ENCODE data around the gene TCEANC2. TPM values are rescaled to one million over a fixed set of nuclear protein-coding genes. Genes with fewer than 3 reads are reported as not detected.
"Not testable (repeated sequence)": the region's sequence is repeated elsewhere in the genome, so short reads cannot be mapped to it uniquely, and the experiment has no call there.

The TCEANC2 gene
- polyA plus RNA-seq, result 4.0 and 4.4 TPM in 2 replicates
- 7.3 and 8.3 TPM in 2 replicates for polyA minus RNA-seq

DNA sequence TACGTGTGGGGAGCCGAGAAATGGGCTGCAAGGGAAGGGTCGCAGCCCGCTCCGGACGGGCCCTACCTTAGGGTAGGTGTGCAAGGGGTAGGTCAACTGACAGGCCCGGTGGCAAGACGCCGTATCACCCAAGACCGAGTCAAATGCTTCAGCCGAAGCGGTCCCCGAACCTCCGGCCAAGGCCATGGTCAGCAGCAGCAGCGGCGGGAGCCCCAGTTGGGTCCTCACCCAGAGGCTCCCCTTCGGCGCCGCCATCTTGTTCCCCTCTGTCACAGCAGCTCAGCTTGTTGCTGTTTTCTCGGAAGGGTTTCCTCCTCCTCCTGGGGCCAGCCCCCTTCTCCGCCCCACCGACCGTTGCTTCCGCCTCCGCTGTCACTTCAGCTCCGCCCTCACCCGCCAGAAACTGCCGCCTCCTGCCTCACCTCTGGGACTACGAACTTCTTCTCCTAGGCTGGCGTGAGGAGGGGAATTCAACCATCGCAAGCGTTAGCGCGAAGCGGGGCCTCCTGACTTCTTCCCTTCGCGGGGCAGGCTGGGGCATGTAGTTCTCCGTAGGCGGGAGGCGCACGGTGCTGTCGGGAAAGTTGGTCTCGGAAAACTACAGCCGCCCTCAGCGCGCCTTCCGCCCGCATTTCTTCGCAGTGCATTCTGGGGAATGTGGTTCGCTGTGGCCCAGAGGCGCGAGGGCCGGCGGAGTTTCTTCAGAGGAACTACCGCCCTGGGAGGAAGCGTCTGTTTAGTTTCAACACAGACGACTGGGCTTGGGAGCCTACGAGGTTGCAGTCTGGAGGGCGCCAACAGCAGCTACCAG lies at the start of gene TCEANC2, which contains the start of gene TMEM59:
Gene TCEANC2 (plus strand): TSS at position 675 of the 811 bp plus-strand sequence. CDS start 815 bp downstream, outside the sequence.
Gene TMEM59 (minus strand): TSS at position 271 of the 811 bp plus-strand sequence. CDS start 16 bp downstream, at position 255.
- no peaks in the 10 kb centered on the region for H3K9me2 ChIP-seq (ENCODE audit: insufficient read depth, low read length)
- no peaks in the 10 kb centered on the region for H4K20me1 ChIP-seq (ENCODE audit: insufficient read depth)
- H3K27ac ChIP-seq (ENCODE audit: low read length), result peak within 1 kb of the TSS; percentile 96
- peak within 1 kb of the TSS; percentile 76 for H2AFZ ChIP-seq (ENCODE audit: low read depth, low read length)
- peak within 1 kb of the TSS; percentile 87 for H3K4me2 ChIP-seq (ENCODE audit: low read length)
- TF ChIP-seq, protein P1, sequence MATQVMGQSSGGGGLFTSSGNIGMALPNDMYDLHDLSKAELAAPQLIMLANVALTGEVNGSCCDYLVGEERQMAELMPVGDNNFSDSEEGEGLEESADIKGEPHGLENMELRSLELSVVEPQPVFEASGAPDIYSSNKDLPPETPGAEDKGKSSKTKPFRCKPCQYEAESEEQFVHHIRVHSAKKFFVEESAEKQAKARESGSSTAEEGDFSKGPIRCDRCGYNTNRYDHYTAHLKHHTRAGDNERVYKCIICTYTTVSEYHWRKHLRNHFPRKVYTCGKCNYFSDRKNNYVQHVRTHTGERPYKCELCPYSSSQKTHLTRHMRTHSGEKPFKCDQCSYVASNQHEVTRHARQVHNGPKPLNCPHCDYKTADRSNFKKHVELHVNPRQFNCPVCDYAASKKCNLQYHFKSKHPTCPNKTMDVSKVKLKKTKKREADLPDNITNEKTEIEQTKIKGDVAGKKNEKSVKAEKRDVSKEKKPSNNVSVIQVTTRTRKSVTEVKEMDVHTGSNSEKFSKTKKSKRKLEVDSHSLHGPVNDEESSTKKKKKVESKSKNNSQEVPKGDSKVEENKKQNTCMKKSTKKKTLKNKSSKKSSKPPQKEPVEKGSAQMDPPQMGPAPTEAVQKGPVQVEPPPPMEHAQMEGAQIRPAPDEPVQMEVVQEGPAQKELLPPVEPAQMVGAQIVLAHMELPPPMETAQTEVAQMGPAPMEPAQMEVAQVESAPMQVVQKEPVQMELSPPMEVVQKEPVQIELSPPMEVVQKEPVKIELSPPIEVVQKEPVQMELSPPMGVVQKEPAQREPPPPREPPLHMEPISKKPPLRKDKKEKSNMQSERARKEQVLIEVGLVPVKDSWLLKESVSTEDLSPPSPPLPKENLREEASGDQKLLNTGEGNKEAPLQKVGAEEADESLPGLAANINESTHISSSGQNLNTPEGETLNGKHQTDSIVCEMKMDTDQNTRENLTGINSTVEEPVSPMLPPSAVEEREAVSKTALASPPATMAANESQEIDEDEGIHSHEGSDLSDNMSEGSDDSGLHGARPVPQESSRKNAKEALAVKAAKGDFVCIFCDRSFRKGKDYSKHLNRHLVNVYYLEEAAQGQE (IDR thresholded peaks at IDR 0.05; ENCODE audit: borderline replicate concordance), result peak; percentile 70
- no peak for TF ChIP-seq RAD21 (conservative IDR thresholded peaks at IDR 0.05)
- peak; percentile 77 for TF ChIP-seq MXI1 (conservative IDR thresholded peaks at IDR 0.05; ENCODE audit: poor library complexity, severe bottlenecking)
- no peak for TF ChIP-seq EZH2 (IDR thresholded peaks at IDR 0.05; ENCODE audit: borderline replicate concordance, insufficient read depth, low read length, poor library complexity, severe bottlenecking)
- TF ChIP-seq EP300 (conservative IDR thresholded peaks at IDR 0.05; ENCODE audit: poor library complexity, severe bottlenecking), result peak; percentile 57
- TF ChIP-seq, protein P2, sequence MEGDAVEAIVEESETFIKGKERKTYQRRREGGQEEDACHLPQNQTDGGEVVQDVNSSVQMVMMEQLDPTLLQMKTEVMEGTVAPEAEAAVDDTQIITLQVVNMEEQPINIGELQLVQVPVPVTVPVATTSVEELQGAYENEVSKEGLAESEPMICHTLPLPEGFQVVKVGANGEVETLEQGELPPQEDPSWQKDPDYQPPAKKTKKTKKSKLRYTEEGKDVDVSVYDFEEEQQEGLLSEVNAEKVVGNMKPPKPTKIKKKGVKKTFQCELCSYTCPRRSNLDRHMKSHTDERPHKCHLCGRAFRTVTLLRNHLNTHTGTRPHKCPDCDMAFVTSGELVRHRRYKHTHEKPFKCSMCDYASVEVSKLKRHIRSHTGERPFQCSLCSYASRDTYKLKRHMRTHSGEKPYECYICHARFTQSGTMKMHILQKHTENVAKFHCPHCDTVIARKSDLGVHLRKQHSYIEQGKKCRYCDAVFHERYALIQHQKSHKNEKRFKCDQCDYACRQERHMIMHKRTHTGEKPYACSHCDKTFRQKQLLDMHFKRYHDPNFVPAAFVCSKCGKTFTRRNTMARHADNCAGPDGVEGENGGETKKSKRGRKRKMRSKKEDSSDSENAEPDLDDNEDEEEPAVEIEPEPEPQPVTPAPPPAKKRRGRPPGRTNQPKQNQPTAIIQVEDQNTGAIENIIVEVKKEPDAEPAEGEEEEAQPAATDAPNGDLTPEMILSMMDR (IDR thresholded peaks at IDR 0.05; ENCODE audit: poor library complexity, severe bottlenecking), result peak; percentile 37
- TF ChIP-seq POLR2AphosphoS5 (IDR thresholded peaks at IDR 0.05), result peak; percentile 86
- peak; percentile 24 for TF ChIP-seq SMC3 (conservative IDR thresholded peaks at IDR 0.05; ENCODE audit: poor library complexity)
- peak; percentile 86 for TF ChIP-seq TAF1 (IDR thresholded peaks at IDR 0.05; ENCODE audit: low read depth)
- no peaks in the 10 kb centered on the region for H3K27me3 ChIP-seq (ENCODE audit: insufficient read depth, low read depth, low read length)
- H3F3A ChIP-seq (ENCODE audit: insufficient read depth, low read length, poor library complexity, severe bottlenecking), result no peaks in the 10 kb centered on the region
- peak within 1 kb of the TSS; percentile 96 for H3K9ac ChIP-seq (ENCODE audit: low read length)
- H3K4me3 ChIP-seq (ENCODE audit: low read length), result peak within 1 kb of the TSS; percentile 83
- H3K36me3 ChIP-seq (ENCODE audit: insufficient read depth, low read length), result no peaks in the 10 kb centered on the region
- H3K79me2 ChIP-seq (replicated peaks; ENCODE audit: insufficient read depth, low read length), result peaks cover 38% of the 10 kb centered on the region
- H3K9me3 ChIP-seq (ENCODE audit: low read length), result no peaks in the 10 kb centered on the region

DNA sequence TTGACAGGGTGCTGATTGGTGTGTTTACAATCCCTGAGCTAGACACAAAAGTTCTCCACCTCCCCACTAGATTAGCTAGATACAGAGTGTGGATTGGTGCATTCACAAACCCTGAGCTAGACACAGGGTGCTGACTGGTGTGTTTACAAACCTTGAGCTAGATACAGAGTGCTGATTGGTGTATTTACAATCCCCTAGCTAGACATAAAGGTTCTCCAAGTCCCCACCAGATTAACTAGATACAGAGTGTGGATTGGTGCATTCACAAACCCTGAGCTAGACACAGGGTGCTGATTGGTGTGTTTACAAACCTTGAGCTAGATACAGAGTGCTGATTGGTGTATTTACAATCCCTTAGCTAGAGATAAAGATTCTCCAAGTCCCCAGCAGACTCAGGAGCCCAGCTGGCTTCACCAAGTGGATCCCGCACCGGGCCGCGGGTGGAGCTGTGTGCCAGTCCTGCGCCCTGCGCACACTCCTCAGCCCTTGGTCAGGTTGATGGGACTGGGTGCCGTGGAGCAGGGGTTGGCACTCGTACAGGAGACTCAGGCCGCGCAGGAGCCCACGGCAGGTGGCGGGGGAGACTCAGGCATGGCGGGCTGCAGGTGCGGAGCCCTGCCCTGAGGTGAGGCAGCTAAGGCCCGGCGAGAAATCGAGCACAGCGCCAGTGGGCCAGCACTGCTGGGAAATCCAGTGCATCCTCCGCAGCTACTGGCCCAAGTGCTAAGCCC lies 49.5 kb upstream of the TCEANC2 start:
- H3K4me2 ChIP-seq (ENCODE audit: low read length); H2AFZ ChIP-seq (ENCODE audit: low read depth, low read length); H3K9me2 ChIP-seq (ENCODE audit: insufficient read depth, low read length); H3K4me3 ChIP-seq (ENCODE audit: low read length); H3K9me3 ChIP-seq (ENCODE audit: low read length); H3K27ac ChIP-seq (ENCODE audit: low read length); H3K9ac ChIP-seq (ENCODE audit: low read length); H3K79me2 ChIP-seq (replicated peaks; ENCODE audit: insufficient read depth, low read length); H3F3A ChIP-seq (ENCODE audit: insufficient read depth, low read length, poor library complexity, severe bottlenecking); H3K27me3 ChIP-seq (ENCODE audit: insufficient read depth, low read depth, low read length); H4K20me1 ChIP-seq (ENCODE audit: insufficient read depth); H3K36me3 ChIP-seq (ENCODE audit: insufficient read depth, low read length): not testable (repeated sequence)
